ENCODE data around the gene SPON1.
"Not testable (repeated sequence)": the region's sequence is repeated elsewhere in the genome, so short reads cannot be mapped to it uniquely, and the experiment has no call there.

Gene SPON1

DNA sequence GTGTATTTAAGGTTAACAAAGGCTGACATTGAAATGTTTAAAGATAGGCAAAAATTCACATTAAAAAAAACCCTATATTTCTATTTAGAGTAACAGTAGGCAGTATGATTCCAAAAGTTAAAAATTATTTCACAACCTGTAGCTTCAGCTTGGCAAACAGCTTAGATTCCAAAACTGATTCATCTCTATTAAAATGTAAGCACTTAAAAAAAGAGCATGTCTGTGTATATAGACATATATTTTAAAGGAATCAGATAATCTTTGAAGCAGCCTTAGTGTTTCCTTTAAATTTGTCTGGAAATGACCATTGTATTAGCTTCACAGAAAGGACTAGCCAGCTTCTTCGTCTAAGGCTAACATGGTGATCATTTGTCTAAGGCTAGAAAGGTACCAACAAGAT lies 316.3 kb downstream of the SPON1 start:
- not testable (repeated sequence) for ATAC-seq, DNase-seq

DNA sequence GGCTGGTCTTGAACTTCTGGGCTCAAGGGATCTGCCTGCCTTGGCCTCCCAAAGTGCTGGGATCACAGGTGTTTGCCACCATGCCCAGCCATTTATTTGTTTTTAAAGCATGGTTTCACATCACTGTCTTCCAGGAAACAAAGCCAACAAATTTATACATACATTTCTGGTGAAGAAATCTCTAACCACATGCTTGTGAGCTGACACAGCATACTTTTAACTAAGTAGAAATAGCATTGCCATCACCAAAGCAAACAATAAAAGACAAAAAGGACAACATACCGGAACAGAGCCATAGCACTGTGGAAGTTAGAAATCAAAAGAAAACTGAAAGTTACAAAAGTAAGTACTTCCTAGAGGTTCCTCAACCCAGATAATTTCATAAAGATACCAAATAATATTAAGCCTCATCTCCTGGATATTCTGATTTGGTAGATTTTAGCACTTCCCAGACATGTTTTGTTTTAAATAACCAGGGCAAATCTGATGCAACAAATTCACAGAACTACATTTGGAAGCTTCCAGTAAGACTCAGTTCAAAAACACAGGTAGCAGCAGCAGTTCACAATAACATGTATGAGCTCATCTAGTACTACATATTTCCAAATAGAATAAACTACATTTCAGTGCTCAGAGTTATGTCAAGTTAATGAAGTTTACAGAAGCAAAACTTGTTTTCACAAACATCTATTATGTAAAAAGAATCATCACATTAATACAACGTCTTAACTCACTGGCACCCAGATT lies 325.8 kb downstream of the SPON1 start:
- ATAC-seq: no peak
- no peak for DNase-seq

DNA sequence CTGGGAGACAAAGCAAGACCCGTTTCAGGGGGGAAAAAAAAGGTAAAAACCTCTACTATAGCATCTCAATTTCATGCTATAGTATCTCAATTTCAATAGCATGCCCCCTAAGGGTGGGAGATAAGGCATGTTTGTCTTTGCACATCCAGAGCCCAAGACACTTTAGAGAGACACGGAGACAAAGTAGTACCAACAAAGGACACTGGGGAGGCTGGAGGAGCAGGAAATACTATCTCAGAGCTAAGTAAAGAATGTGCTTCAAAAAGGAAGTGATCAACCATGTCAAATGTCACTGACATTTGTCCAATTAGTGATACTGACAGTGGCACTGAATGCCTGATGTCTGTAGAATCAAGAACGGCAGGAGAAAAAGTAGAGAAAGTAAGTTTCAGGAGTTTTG lies 327.9 kb downstream of the SPON1 start:
- ATAC-seq (no peak), DNase-seq (no peak)

DNA sequence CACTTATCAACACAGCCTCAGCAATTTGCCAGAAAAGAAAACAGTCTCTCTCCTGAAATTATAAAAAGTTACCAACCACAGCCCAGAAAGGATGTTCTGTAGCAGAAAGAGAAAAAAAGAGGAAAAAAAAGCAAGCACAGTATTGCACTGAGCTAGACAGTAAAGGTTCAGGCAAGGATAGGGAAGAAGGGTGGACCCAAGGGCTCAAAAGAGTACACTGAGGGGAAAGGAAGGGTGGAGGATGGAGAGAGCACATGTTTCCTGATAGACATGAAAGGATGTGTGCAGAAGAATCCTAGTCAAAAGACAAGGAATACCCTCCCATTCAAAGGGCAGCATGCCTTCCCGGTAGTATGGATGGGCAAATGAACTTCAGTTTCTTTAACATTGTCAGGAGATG lies 337.4 kb downstream of the SPON1 start:
- DNase-seq (no peak), ATAC-seq (no peak)

DNA sequence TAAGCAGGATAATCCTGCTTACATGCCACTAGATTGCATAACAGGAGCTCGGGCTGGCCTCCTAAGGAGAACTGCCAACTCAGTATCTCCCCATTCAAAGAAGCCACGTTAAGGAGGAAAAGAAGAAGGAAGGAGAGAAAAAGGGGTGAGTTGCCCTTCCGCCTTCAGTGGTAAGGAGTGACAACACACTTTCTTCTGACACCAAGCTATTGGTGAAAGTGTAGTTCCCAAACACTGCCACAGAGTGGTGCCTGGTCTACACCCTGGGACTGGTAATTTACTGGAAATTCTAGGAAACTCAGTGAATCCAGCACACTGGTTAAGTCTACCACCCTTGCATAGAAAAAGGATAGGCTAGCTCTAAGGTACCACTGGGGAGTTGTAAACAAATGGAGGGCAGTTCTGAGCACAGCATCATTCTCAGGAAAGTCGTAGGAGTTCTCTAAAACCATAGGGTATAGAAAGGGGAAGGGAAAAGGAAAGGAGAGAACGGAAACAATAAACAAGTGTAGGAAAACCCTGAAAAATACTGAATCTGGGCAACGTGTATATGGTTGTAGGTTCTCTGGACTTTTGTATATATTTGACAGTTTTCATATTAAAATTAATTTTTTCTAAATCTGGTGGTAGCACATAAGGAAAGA lies 338.3 kb downstream of the SPON1 start:
- DNase-seq (peak; percentile 51), ATAC-seq (peak; percentile 91)

DNA sequence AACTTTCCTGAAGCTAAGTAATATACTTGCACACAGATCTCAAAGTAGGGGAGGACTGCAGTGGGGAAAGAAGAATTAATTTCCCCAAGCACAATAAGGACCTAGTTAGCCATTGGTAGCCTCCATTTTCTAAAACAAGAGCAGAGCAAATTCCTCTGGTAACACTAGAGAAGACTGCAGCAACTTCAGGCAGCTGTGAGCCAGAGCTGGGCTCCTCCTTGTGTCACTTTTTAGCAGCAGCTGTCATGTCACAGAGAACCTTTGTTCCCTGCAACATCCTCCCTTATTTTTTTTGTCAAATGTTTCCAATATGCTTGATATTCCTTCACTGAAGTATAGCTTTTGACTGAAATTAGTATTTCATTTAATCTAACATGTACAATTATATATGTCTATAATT lies 342.1 kb downstream of the SPON1 start:
- DNase-seq (no peak), ATAC-seq (no peak)

DNA sequence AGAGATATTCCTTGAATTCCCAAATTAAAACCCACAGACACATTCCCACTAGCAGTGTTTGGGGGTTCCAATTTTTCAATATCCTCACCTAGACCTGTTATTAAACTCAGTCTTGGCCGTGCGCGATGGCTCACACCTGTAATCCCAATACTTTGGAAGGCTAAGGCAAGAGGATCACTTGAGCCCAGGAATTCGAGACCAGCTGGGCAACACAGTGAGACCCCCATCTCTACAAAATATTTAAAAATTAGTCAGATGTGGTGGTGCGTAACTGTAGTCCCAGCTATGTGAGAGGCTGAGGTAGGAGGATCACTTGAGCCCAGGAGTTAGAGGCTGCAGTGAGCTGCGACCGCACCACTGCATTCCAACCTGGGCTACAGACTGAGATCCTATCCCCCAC lies 343.1 kb downstream of the SPON1 start:
- no peak for ATAC-seq
- no peak for DNase-seq

DNA sequence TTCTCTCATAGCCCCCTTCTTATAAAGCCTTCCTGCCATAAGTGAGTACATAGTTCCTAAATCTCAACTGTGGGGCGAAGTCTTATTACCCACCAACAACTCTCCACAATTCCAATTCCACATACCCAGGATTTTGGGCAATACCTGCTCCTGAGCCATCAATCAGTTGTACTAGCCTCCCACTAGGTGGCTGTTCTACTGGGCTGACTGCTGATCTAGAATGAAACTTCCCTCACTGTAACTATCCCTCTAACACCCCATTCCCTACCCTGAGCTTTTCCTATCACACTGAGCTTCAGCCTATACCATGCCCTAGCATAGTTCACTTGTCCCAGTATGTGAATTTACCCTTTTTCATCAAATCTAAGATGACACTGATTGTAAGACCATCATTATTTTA lies 344.0 kb downstream of the SPON1 start:
- DNase-seq (no peak), ATAC-seq (no peak)

DNA sequence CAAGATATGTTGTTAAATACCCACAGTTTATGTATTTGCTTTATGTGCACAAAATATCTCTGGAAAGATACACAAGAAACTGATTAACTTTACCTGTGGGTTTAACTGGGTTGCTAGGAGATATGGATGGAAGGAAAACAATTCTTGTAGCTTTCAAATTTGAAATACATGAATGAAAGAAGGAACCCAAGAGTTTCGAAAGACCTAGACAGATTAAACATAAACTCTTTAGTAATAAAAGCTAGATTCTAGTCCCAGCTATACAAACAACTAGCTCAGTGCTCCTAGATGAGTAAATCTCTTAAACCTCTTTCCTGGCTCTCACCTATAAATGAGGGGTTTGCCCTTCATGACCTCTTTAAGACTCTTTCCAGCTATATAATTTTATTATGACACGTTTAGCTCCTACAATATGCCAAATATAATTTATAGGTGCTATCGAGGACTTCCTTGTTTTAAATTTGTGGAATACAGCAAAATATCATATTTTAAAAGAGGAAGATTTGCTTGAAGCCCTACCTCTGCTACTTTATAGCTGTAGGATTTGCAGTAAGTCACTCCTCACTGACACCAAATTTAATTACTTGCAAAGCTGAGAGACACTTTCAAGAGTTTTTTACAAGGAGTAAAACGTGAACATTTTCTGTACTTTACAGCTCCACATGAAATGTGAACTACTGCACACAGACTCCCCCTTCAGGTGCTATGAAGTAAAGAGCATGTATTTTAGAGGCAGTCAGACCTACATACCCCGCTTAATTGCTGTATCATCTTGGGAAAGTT lies 345.8 kb downstream of the SPON1 start:
- ATAC-seq (peak; percentile 37), DNase-seq (no peak)

DNA sequence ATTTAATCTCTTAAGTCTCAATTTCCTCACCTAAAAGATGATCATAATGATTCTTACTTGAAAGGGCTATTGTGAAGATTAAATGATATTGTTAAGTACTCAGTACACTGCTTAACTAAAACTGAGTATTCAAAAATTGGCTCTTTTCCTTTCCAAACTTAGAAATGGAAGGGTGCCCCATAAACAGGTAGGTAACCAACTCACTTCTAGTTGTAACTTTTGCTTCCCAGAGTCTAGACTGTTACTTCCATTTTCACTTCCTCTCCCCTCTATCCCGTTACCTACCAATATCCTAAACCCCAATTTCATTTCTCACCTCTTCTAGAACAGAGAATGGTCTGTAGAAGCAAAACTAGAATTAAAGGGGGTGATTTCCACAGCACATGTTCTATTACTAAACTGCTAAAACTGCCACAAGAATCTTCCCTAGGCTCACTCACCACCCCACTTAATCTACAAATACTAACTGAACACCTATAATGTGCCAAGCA lies 346.4 kb downstream of the SPON1 start:
- ATAC-seq: peak; percentile 39
- no peak for DNase-seq

DNA sequence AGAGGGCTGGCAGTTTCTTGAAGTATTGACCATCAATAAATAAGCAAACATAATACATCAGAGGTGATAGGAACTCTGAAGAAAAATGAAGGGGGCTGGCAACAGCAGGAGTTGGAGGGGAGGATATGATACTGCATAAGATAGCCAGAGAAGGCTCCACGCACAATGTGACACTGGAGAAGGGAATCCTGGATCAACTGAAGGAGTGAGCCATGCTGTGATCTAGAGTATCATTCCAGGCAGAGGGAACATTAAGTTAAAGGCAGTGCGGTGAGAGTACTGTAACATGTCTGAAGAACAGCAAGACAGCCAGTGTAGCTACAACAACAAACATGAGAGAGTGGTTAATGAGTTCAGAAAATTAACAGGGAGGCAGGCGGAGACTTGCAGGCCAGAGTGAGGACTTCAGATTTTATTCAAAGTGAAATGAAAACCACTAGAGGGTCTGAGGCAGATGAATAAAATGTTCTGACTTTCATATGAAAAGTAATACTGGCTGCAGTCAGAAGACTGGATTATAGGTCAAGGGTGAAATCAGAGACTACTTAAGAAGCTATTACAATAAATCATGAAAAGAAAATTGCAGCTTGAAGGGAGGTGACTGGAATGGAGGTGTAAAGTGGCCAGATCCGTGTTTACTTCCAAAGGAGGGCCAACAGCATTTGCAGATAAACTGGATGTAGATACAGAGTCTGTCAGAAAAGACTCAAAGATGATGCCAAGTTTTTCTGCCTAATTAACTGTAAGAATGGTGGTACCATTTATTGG lies 347.1 kb downstream of the SPON1 start:
- DNase-seq (no peak), ATAC-seq (peak; percentile 21)

DNA sequence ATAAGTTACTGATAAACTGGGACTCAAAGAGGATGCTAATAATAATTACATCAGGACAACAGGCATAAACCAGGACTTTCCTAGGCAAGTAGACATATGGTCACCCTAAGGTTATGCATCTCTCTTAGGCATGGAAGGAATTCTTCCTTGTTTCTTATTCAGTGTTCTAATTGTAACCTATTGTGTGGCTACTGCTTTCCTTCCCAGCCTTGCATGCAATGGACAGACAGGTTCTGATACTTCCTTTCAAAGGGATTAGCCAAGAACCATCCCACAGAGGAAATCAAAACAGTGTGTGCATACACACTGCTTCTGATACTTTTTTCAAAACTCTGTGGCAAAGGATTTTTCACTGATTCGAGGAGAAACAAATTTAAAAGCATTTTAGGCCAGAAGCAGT lies 348.2 kb downstream of the SPON1 start:
- DNase-seq (no peak), ATAC-seq (no peak)

DNA sequence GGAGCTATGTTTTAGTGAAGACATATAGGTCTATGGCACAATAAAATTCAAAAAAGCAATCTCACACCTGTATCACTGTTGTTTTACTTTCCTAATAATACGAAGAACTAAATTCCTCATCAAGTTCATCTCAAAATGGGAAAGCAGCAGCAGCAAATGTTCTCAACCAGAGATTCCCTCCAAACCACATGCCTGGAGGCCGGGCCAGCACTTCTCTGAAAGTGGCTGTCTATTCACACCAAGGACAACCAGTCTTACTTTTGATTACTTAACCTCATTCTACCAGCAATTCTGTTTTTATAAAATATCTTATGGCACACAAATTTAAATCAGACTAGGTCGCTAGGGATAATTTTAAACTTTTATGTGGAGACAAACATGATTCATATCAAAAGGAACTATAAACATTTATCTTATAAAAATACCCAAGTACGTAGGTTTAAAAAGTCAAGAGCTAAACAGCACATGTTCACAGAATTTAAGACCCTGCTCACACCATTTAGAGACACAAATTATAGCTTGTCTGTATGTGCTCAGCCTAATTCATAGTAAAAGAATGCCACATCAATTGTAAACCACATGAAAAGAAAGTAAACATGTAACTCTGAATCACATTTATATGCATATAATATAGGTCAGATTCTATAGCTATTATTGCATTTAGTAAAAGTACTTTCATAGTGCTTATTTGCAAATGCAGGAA lies 350.4 kb downstream of the SPON1 start:
- no peak for DNase-seq
- peak; percentile 10 for ATAC-seq

DNA sequence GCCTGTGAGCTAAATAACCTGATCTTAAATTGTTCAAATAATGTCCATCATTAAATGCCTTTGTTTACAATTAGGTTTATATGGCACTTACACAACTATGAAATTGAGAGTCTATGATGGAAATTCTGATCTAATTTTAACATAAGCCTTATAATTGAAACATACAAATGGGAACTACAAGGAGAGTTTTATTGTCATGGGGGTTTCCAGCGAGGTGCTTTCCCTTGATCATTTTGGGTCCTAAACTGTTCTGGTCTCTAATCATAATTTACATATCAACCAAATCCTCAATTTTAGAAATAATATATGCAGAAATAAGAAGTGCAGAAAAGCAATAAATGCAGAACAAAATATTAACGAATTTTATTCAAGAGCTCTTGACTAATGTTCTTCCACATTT lies 351.6 kb downstream of the SPON1 start:
- DNase-seq (no peak), ATAC-seq (no peak)

DNA sequence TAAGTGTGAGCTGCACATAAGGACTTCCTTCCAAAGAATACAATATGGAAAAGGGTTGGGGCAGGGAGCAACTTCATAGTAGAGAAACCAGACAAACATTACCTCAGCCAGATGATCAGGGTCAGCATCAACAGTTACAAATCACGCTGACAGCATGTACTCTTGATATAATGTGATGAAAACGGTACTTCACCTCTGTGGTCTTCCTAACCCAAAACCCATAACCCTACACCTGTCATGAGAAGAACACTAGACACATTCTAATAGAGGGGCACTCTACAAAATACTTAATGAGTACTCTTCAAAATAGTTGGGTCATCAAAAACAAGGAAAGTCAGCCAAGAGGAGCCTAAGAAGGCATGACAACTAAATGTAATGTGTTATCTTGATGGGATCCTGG lies 352.6 kb downstream of the SPON1 start:
- DNase-seq (no peak), ATAC-seq (no peak)

Measured in stimulated activated naive CD8-positive, alpha-beta T cell treated with anti-CD3 and anti-CD28 coated beads, Interleukin-15, Interleukin-2, amounts not matched to agents 100 U/mL and 50 U/mL, for 24 hours (primary cell).